HG02763 (cell line): ENCODE measurements around the gene ABCB10.
"Not testable (repeated sequence)": the region's sequence is repeated elsewhere in the genome, so short reads cannot be mapped to it uniquely, and the experiment has no call there.

Experiments used
- ATAC-seq: cut with Tn5 transposase; IDR thresholded peaks from one replicate; pipeline ENCODE4 v1.9.1; 2021; ENCODE audit warnings: mild to moderate bottlenecking, moderate library complexity; ENCODE audit not compliant: unreplicated experiment

The ABCB10 gene

DNA sequence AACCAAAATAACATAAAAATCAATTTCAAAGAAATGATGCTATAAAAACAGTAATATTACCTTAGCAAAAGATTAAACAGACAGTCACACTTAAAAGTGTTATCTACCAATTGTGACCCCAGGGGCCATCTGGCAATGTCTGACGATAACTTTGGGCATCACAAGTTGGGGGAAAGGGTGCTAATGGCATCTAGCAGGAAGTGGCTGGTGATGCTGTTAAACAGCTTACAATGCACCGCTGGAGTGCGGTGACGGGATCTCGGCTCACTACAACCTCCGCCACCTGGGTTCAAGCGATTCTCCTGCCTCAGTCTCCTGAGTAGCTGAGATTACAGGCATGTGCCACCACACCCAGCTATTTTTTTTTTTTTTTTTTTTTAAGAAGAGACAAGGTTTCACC lies 78.0 kb downstream of the ABCB10 start:
- no peak for ATAC-seq

DNA sequence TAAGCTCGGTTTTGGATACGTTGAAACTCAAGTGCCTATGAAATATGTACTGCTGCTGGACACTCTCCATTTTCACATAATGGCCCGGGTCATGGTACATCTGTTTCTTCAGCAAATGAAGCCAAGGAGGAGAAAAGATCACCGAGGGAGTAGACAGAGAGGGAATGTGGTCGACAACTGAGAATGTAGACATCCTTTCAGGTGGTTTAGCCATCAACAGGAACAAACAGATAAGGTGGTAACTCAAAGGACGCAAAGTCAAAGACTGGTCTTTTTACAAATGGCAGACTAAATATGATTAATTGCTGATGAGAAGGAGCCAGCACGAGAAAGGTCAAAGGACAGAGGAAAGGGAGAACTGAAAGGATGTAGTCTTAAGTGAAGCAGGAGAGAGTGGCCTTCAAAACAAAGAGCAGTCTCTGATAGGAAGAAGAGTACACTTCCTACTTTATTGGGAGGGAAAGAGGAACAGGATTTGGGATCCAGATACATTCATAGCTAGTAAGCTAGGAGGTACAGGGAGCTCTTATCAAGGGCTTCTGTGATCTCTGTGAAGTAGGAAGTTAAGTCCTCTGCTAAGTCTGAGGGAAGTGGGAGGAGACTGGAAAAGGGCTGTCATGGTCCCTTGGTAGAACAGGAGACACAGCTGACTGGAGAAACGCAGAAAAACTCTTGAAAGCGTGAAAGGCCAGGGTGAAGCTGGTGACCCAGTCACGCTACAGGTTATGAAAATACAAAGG lies 78.7 kb downstream of the ABCB10 start:
- ATAC-seq = peak; percentile 61

DNA sequence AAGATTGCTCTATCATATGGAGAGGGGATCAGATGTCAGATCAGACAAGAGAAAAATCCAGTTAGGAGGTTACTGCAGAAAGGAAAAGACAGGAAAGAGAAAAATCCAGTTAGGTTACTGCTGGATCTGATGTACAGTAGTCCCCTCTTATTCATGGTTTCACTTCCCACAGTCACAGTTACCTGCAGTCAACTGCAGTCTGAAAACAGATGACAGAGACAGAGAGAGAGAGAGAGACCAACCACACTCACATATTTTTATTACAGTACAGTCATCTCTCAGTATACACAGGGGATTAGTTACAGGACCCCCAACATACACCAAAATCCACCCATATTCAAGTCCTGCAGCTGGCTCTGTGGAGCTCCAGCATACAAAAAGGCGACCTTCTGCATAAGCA lies 79.7 kb downstream of the ABCB10 start:
- ATAC-seq = peak; percentile 57

DNA sequence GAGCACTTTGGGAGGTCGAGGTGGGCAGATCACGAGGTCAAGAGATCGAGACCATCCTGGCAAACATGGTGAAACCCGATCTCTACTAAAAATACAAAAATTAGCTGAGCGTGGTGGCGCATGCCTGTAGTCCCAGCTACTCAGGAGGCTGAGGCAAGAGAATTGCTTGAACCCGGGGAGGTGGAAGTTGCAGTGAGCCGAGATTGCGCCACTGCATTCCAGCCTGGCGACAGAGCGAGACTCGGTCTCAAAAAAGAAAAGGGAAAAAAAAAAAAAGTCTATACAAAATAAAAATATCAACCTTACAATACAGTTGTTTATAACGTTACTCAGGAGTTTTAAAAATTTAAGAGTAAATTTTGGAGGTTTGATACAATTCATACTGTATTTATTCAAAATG lies 82.6 kb downstream of the ABCB10 start:
- not testable (repeated sequence) for ATAC-seq

DNA sequence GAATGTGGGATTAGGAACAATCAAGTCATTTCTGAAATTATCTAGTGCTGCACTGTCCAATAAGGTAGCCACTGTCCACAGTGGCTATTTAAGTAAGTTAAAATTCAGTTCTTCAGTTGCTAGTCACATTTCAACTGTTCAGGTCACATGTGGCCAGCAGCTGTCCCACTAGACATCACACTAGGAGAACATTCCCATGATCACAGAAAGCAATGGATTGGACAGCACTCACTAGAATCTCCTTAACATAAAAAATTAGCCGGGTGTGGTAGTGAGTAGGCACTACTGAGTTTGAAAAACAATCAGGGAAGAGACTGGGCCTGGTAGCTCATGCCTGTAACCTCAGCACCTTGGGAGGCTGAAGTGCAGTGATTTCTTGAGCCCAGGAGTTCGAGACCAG lies 84.0 kb downstream of the ABCB10 start:
- no peak for ATAC-seq

DNA sequence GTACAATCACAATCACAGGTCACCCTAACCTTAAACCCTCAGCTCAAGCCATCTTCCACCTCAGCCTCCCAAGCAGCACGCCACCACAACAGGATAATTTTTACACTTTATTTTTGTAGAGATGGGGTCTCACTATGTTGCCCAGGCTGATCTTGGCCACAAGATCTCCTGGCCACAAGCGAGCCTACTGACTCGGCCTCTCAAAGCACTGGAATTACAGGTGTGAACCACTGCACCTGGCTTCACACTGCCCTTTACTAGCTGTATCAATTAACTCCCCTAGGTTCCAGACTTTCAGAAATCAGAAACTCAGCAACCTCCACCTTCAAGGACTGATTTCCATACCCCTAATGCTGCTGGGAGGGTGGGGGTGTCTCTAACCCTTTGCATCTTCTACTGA lies 87.3 kb downstream of the ABCB10 start:
- no peak for ATAC-seq

DNA sequence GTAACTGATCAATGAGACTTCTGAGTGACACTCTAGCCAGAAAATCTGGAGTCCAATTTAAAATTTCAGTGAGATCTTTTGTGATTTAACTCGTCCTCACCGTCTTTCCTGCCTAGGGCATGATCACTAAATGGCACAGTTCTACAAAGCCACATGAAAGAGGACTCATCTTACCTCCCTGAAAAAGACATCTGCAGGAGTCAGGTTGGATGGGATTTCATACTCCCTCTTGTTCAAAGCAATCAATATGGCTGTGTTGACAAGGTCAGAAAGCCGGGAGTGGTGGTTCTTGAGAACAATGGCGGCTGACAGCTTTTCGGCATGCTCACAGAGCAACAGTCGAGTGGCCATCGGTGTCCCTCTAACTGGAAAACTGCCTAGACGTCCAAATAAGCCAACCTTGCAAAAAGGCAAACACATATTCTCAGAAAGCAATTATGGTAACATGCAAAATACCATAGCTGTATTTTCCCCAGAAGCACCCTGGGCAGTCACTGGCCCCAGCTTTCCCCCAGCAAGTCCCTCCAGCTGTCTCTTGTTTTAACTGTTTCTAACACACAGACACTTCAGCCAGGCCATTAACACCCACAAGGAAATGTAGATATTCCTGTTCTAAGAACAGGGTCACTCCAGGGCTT lies 88.0 kb downstream of the ABCB10 start:
- ATAC-seq = no peak

DNA sequence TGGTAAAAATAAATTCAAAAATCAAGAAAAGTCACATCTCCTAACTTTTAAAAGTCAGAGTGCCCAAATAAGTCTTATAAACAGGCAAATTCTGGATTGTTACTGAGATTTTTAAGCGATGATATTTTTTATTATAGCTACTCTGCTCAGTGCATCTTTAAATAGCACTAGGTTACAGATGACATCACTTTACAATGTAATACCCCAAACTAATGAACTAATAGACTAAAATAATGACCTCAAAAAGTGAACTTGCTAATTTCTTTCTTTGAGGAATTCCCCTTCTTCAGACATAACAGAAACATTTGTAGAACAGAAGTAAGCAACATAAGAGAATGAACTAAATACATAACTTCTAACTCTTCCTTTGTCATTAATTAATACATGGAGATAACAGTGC lies 91.6 kb downstream of the ABCB10 start:
- no peak for ATAC-seq
